K562 (cell line): Measurements from ENCODE around the gene ACER1. TPM values are rescaled to one million over a fixed set of nuclear protein-coding genes. Genes with fewer than 3 reads are reported as not detected.

Experiments used
- ATAC-seq: fragments of 200-7000 bp; cut with Tn5 transposase; 3 replicates; pipeline ENCODE4 v1.9.1; 2020; ENCODE audit warnings: moderate library complexity
- BruUV-seq: library from RNA; stranded (reverse); fragments of 400-500 nt; replicated peaks from 2 replicates; lab custom pipeline; 2021; lab: Mats Ljungman, UMichigan
- CTCF ChIA-PET: fragments of 300-600 bp; formaldehyde crosslinking; extraction: SDS; loops from one replicate; lab custom pipeline; 2021; ENCODE audit warnings: low intra/inter-chr PET ratio; lab: Yijun Ruan, JAX
- POLR2A ChIA-PET: fragments of 300-600, 350-650 bp; sonication (Branson Sonifier 250); formaldehyde crosslinking; extraction: SDS; loops from one replicate; lab custom pipeline; 2021; ENCODE audit warnings: antibody characterized with exemption, inconsistent platforms; lab: Yijun Ruan, JAX
- DNase-seq, 4 experiments: peaks; one replicate each; pipeline versions ENCODE4 v3.0.0 to v3.0.0-alpha.2; 2011 to 2018; ENCODE audit warnings: low spot score in 3 of 4, mixed read lengths in 3 of 4; ENCODE audit errors: extremely low read depth in 1 of 4
- FAIRE-seq: peaks from 2 replicates; lab custom pipeline; 2011; peaks lifted over from hg19 to GRCh38; lab: Jason Lieb, UNC
- H2AFZ ChIP-seq: 2 replicates; pipeline ENCODE4 v1.6.0; 2011; ENCODE audit warnings: low read depth, low read length, control low read depth, inconsistent platforms
- H3K27ac ChIP-seq: fragments of 200-600 bp; 3 replicates; pipeline ENCODE4 v1.8.0; 2011; ENCODE audit warnings: low read depth, mild to moderate bottlenecking, control low read depth, inconsistent platforms, low read length, moderate library complexity, mixed read lengths; ENCODE audit errors: extremely low read depth
- H3K27me3 ChIP-seq, 2 experiments: fragments of 300-600 bp in 1 of 2; 2 replicates in 1 of 2; 3 replicates in 1 of 2; pipeline versions ENCODE4 v1.6.0 to v1.8.0; 2011; ENCODE audit warnings: inconsistent platforms in 2 of 2, low read length in 2 of 2, mild to moderate bottlenecking in 1 of 2, mixed read lengths in 1 of 2, moderate library complexity in 1 of 2; ENCODE audit not compliant: control insufficient read depth in 2 of 2, insufficient read depth in 2 of 2
- H3K36me3 ChIP-seq: fragments of 300-600 bp; 3 replicates; pipeline ENCODE4 v1.8.0; 2011; ENCODE audit warnings: mild to moderate bottlenecking, low read length, inconsistent platforms; ENCODE audit not compliant: control insufficient read depth, insufficient read depth
- H3K4me1 ChIP-seq, 2 experiments: fragments of 200-600 bp in 1 of 2; replicated peaks in 1 of 2; 2 replicates in 1 of 2; 3 replicates in 1 of 2; pipeline versions ENCODE4 v1.5.1 to v1.8.0; 2011; ENCODE audit warnings: inconsistent platforms in 2 of 2, low read length in 2 of 2, mild to moderate bottlenecking in 1 of 2, mixed read lengths in 1 of 2, moderate library complexity in 1 of 2; ENCODE audit not compliant: control insufficient read depth in 2 of 2, insufficient read depth in 2 of 2
- H3K4me2 ChIP-seq: 2 replicates; pipeline ENCODE4 v1.6.1; 2011; ENCODE audit warnings: low read length, control low read depth, inconsistent platforms, mixed read lengths; ENCODE audit not compliant: insufficient read depth
- H3K4me3 ChIP-seq: fragments of 200-600 bp; sonication (generic), shearing (Covaris generic); 2 replicates; pipeline ENCODE4 v1.5.1; 2016; ENCODE audit warnings: control low read depth, inconsistent platforms
- H3K79me2 ChIP-seq: fragments of 200-600 bp; 3 replicates; pipeline ENCODE4 v1.8.0; 2011; ENCODE audit warnings: low read length, inconsistent platforms; ENCODE audit not compliant: control insufficient read depth, insufficient read depth
- H3K9ac ChIP-seq, 2 experiments: 2 replicates each; pipeline versions ENCODE4 v1.6.0 to v1.6.1; 2011; ENCODE audit warnings: low read depth in 2 of 2, low read length in 2 of 2, control low read depth in 1 of 2, inconsistent platforms in 1 of 2, mild to moderate bottlenecking in 1 of 2, mixed read lengths in 1 of 2; ENCODE audit not compliant: insufficient read depth in 1 of 2
- H3K9me1 ChIP-seq: one replicate; pipeline ENCODE4 v1.6.0; 2011; ENCODE audit warnings: inconsistent platforms, mild to moderate bottlenecking, low read length, moderate library complexity; ENCODE audit not compliant: control insufficient read depth, insufficient read depth
- H3K9me3 ChIP-seq: replicated peaks from 2 replicates; pipeline ENCODE4 v1.5.1; 2011; ENCODE audit warnings: low read depth, low read length, inconsistent platforms; ENCODE audit not compliant: control insufficient read depth, insufficient read depth
- H4K20me1 ChIP-seq: replicated peaks from 2 replicates; pipeline ENCODE4 v1.6.1; 2011; ENCODE audit warnings: low read length, inconsistent platforms, mixed read lengths; ENCODE audit not compliant: control insufficient read depth, insufficient read depth
- FOXA1 ChIP-seq: fragments of 450-650 bp; IDR thresholded peaks from 2 replicates; pipeline ENCODE4 v1.6.1; 2016; ENCODE audit warnings: mild to moderate bottlenecking, borderline replicate concordance
- RAD21 ChIP-seq, 2 experiments: fragments of 250-450 bp in 1 of 2; fragments of 450-650 bp in 1 of 2; sonication (Bioruptor Pico) in 1 of 2; formaldehyde crosslinking in 1 of 2; IDR thresholded peaks in 1 of 2; conservative IDR thresholded peaks in 1 of 2; 2 replicates each; pipeline versions ENCODE4 v1.4.0 to v1.8.0; 2020 to 2022; ENCODE audit warnings: mild to moderate bottlenecking in 2 of 2, moderate library complexity in 1 of 2
- STAG1 ChIP-seq: sonication (generic); formaldehyde crosslinking; IDR thresholded peaks from 2 replicates; pipeline ENCODE4 v1.5.0; 2020; ENCODE audit warnings: missing genetic modification reagents, borderline replicate concordance
- WGBS: fragments of 100-300 bp; shearing (Covaris generic); methylation state at CpG from one replicate; pipeline ENCODE4 v1.1.6; 2016; ENCODE audit warnings: low coverage, mixed read lengths; ENCODE audit not compliant: insufficient coverage; ENCODE audit errors: missing lambda C conversion rate; 5-methylcytosine and 5-hydroxymethylcytosine counted together
- in situ Hi-C: fragments of 300-500 bp; cut with MboI; formaldehyde crosslinking; loops from 4 replicates; pipeline ENCODE4 v1.15.0; 2018; ENCODE audit warnings: inconsistent platforms, mixed read lengths
- intact Hi-C: fragments of 100-400 bp; cut with micrococcal nuclease; formaldehyde crosslinking; loops from 2 replicates; pipeline ENCODE4 v1.14.2; 2022
- polyA plus RNA-seq, 8 experiments: library from polyadenylated mRNA; depleted of rRNA in 4 of 8; stranded (reverse) in 5 of 8; unstranded in 3 of 8; fragments of >200 nt; fragmentation: Nextera tagmentation in 2 of 8; fragmentation: Illumina TruSeq in 1 of 8; extraction: Ambion mirVana in 2 of 8; extraction: Trizol in 1 of 8; gene quantifications; 2 replicates each; pipeline versions ENCODE4 v1.2.1 to v1.2.3, GENCODE V29; 2011 to 2014; ENCODE audit warnings: inconsistent platforms in 1 of 8, missing spikeins in 1 of 8
- total RNA-seq, 7 experiments: library from RNA; depleted of rRNA in 6 of 7; stranded (reverse); fragments of >200 nt in 6 of 7; fragmentation: Illumina TruSeq in 2 of 7; extraction: Trizol in 2 of 7; gene quantifications; 2 replicates each; pipeline versions ENCODE4 v1.2.1 to v1.2.3, GENCODE V29; 2011 to 2021; ENCODE audit warnings: low replicate concordance in 1 of 7
- TF ChIP-seq, protein P1 (sequence below), 2 experiments: fragments of 450-650 bp; formaldehyde crosslinking in 1 of 2; IDR thresholded peaks; 2 replicates each; pipeline versions ENCODE4 v1.4.0 to v1.6.1; 2014 to 2020; ENCODE audit warnings: mild to moderate bottlenecking in 2 of 2, borderline replicate concordance in 1 of 2, low read depth in 1 of 2
- TF ChIP-seq, protein P2 (sequence below), 3 experiments: IDR thresholded peaks in 2 of 3; conservative IDR thresholded peaks in 1 of 3; 2 replicates each; pipeline ENCODE4 v1.5.1; 2011 to 2012; ENCODE audit warnings: low read length in 3 of 3, mild to moderate bottlenecking in 3 of 3, control low read depth in 2 of 3, improper control_type of control experiment in 1 of 3, inconsistent platforms in 1 of 3, low read depth in 1 of 3, mixed read lengths in 1 of 3, moderate library complexity in 1 of 3; ENCODE audit not compliant: insufficient read depth in 2 of 3

ACER1 gene
- total and polyA plus RNA-seq, 9 of the 15 experiments (the other 6 are each of a cell fraction or from before 2014, with no cell fraction given), result not detected

DNA sequence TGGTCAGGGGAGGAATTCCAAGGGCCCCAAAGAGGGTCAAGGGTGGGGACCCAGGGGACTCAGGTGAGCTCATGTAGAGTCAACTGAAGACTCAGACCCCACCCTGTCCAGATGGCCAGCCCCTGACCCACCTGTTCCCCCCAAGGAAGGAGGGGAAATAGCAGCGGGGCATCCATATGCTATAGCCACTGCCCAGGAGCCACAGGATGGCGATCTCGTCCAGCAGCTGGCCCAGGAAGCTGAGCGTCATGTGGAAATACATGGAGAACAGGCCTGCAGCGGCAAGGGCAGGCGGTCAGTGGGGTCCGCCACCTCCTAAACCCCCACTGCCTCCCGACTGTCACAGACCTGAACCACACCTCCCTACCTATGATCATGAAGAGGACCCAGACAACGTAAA is 21.4 kb downstream of the ACER1 start:
- WGBS, result 8% methylated on average over 8 of the region's 9 CpGs
- Histone ChIP-seq H3K4me1 (no peaks in the 10 kb centered on the region), H3K4me2 (no peak overlapping the region), H3K36me3 (no peaks in the 10 kb centered on the region), H3K9ac (peak overlapping the region in 1 of 2 experiments; percentile 6; a peak in 1 of 4 replicates), H3K79me2 (no peaks in the 10 kb centered on the region), H3K9me1 (no peaks in the 10 kb centered on the region), H3K9me3 (peaks cover 4% of the 10 kb centered on the region), H2AFZ (no peak overlapping the region), H3K27ac (no peak overlapping the region), H4K20me1 (no peaks in the 10 kb centered on the region), H3K27me3 (peaks cover 3 to 29% of the 10 kb centered on the region in 2 experiments; a peak in 4 of 5 replicates), H3K4me3 (no peak overlapping the region)
- DNase-seq (peak in 1 of 4 experiments; percentile 17), ATAC-seq (peak; percentile 58), FAIRE-seq (no peak)
- in situ Hi-C loops (no loop called here), intact Hi-C loops (loop anchor here (10.0 kb wide), 1 partner anchor 113 kb away; the partner anchor contains the start of gene KHSRP)
- TF ChIP-seq, protein P1, sequence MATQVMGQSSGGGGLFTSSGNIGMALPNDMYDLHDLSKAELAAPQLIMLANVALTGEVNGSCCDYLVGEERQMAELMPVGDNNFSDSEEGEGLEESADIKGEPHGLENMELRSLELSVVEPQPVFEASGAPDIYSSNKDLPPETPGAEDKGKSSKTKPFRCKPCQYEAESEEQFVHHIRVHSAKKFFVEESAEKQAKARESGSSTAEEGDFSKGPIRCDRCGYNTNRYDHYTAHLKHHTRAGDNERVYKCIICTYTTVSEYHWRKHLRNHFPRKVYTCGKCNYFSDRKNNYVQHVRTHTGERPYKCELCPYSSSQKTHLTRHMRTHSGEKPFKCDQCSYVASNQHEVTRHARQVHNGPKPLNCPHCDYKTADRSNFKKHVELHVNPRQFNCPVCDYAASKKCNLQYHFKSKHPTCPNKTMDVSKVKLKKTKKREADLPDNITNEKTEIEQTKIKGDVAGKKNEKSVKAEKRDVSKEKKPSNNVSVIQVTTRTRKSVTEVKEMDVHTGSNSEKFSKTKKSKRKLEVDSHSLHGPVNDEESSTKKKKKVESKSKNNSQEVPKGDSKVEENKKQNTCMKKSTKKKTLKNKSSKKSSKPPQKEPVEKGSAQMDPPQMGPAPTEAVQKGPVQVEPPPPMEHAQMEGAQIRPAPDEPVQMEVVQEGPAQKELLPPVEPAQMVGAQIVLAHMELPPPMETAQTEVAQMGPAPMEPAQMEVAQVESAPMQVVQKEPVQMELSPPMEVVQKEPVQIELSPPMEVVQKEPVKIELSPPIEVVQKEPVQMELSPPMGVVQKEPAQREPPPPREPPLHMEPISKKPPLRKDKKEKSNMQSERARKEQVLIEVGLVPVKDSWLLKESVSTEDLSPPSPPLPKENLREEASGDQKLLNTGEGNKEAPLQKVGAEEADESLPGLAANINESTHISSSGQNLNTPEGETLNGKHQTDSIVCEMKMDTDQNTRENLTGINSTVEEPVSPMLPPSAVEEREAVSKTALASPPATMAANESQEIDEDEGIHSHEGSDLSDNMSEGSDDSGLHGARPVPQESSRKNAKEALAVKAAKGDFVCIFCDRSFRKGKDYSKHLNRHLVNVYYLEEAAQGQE (IDR thresholded peaks at IDR 0.05; ENCODE audit: borderline replicate concordance), result 0 out of 2 replicates have a peak, but pooled peaks have one; percentile 22
- TF ChIP-seq, protein P1 (CRISPR knock-in tag; IDR thresholded peaks at IDR 0.05; ENCODE audit: low read depth), result no peak
- TF ChIP-seq FOXA1, result no peak
- peak; percentile 50; the same call in 1 of the 2 replicates for TF ChIP-seq STAG1 (CRISPR knock-in tag)
- TF ChIP-seq, protein P2, sequence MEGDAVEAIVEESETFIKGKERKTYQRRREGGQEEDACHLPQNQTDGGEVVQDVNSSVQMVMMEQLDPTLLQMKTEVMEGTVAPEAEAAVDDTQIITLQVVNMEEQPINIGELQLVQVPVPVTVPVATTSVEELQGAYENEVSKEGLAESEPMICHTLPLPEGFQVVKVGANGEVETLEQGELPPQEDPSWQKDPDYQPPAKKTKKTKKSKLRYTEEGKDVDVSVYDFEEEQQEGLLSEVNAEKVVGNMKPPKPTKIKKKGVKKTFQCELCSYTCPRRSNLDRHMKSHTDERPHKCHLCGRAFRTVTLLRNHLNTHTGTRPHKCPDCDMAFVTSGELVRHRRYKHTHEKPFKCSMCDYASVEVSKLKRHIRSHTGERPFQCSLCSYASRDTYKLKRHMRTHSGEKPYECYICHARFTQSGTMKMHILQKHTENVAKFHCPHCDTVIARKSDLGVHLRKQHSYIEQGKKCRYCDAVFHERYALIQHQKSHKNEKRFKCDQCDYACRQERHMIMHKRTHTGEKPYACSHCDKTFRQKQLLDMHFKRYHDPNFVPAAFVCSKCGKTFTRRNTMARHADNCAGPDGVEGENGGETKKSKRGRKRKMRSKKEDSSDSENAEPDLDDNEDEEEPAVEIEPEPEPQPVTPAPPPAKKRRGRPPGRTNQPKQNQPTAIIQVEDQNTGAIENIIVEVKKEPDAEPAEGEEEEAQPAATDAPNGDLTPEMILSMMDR (IDR thresholded peaks at IDR 0.05 in 2 of 3, conservative IDR thresholded peaks at IDR 0.05 in 1 of 3; ENCODE audit: insufficient read depth in 2 of 3, low read depth in 1 of 3, low read length in 3 of 3), result peak; percentile 28 to 58 (median 44); a peak in 4 of 6 replicates
- TF ChIP-seq RAD21 (CRISPR knock-in tag; conservative IDR thresholded peaks at IDR 0.05 in 1 of 2, IDR thresholded peaks at IDR 0.05 in 1 of 2), result peak in 1 of 2 experiments; percentile 49; a peak in 2 of 4 replicates
- ChIA-PET POLR2A (interaction anchor here (0.6 to 0.7 kb wide), 3 partner anchors 16 to 152 kb away, joined by 3 read pairs; no protein-coding TSS in a partner anchor), CTCF (no interaction called here)
- BruUV-seq, result no TSS peak
